HPDE6-E6E7 (cell line): Measurements from ENCODE around the gene FIBCD1.

ENCODE experiments used
- DNase-seq: peaks from one replicate; pipeline ENCODE4 v3.0.0; 2011; ENCODE audit warnings: missing footprints; ENCODE audit errors: extremely low spot score

The FIBCD1 gene

GRCh38 chr9:130879863-130880411 is 59.1 kb downstream of the FIBCD1 start:
- no peak for DNase-seq

- no peak for DNase-seq
Measured at GRCh38 chr9:130878295-130878694, 60.8 kb downstream of the FIBCD1 start.

GRCh38 chr9:130877300-130877699 is 61.7 kb downstream of the FIBCD1 start:
- no peak for DNase-seq

- DNase-seq, result no peak
Measured at GRCh38 chr9:130874783-130875182, 64.3 kb downstream of the FIBCD1 start.

- no peak for DNase-seq
Measured at GRCh38 chr9:130873966-130874365, 65.1 kb downstream of the FIBCD1 start.

- DNase-seq, result no peak
Measured at GRCh38 chr9:130872912-130873503, 66.0 kb downstream of the FIBCD1 start.

- DNase-seq, result no peak
Measured at GRCh38 chr9:130872508-130872907, 66.5 kb downstream of the FIBCD1 start.

- no peak for DNase-seq
Measured at GRCh38 chr9:130872093-130872492, 67.0 kb downstream of the FIBCD1 start.

GRCh38 chr9:130871395-130872062 is 67.5 kb downstream of the FIBCD1 start:
- no peak for DNase-seq

- no peak for DNase-seq
Measured at GRCh38 chr9:130870491-130871381, 68.3 kb downstream of the FIBCD1 start.

GRCh38 chr9:130869250-130869649 is 69.8 kb downstream of the FIBCD1 start:
- no peak for DNase-seq

GRCh38 chr9:130868230-130868629 is 70.8 kb downstream of the FIBCD1 start:
- DNase-seq, result no peak

- DNase-seq, result no peak
Measured at GRCh38 chr9:130867556-130867955, 71.5 kb downstream of the FIBCD1 start.

GRCh38 chr9:130866474-130866965 is 72.5 kb downstream of the FIBCD1 start:
- DNase-seq, result peak; percentile 75

GRCh38 chr9:130865921-130866320 is 73.1 kb downstream of the FIBCD1 start:
- DNase-seq, result no peak

- DNase-seq, result no peak
Measured at GRCh38 chr9:130864541-130864940, 74.5 kb downstream of the FIBCD1 start.

GRCh38 chr9:130862747-130863146 is 76.3 kb downstream of the FIBCD1 start:
- DNase-seq, result no peak

GRCh38 chr9:130862217-130862616 is 76.8 kb downstream of the FIBCD1 start:
- DNase-seq, result no peak

GRCh38 chr9:130861372-130862180 is 77.5 kb downstream of the FIBCD1 start:
- no peak for DNase-seq

GRCh38 chr9:130860458-130861316 is 78.4 kb downstream of the FIBCD1 start:
- peak; percentile 85 for DNase-seq
